Sigmoid colon (tissue), 4 donors: ENCODE measurements around the gene GRIK5.

Source experiments
- EP300 ChIP-seq, 4 donors: sonication (generic); formaldehyde crosslinking; IDR thresholded peaks; one replicate each; pipeline ENCODE4 v1.6.1; 2017; ENCODE audit warnings: antibody characterized with exemption in 4 of 4
- POLR2A ChIP-seq, 2 donors: fragments of 450-650 bp; IDR thresholded peaks; one replicate each; pipeline ENCODE4 v1.6.1; 2016; ENCODE audit warnings: antibody characterized with exemption in 2 of 2, mild to moderate bottlenecking in 2 of 2, moderate library complexity in 2 of 2
- TF ChIP-seq, protein P1 (sequence below), 4 experiments: fragments of 450-650 bp in 3 of 4; fragments of 200-600 bp in 1 of 4; IDR thresholded peaks; one replicate each; pipeline ENCODE4 v1.5.1; 2016 to 2019; ENCODE audit warnings: antibody characterized with exemption in 4 of 4, mild to moderate bottlenecking in 3 of 4, moderate library complexity in 2 of 4

DNA sequence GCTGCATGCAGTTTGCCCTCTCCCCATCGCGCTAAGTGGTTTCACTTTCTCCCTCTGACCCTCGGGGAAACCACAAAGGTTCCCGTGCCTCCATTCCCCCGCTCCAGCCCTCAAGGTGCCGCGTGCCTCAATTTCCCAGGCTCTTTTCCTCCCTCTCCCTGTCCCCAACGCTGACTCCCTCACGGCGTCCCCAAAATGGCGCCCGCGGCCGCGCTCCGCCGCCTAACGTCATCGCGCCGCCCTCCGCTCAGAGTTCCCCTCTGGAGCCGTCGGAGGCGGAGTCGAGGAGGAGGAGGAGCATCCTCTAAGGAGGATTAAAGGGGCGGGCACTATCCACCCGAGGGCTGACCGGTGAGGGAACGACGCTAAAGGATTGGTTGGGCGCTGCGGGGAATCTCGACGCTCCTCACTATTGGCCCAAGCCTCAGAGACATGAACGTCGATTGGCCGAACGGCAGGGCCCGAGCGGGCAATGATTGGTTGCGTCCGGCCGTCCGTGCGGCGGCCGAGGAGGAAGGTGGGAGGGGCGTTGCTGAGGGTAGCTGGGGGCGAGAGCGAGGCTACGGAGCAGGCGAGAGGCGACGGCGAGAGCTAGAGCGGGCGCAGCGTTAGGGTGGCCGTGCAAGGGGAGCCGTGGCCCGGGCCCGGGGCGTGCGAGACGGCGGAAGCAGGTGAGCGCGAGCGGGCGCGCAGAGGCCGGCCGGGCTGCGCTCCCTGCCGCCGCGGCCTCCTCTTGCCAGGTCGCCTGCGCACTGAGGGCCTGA lies 5.8 kb upstream of the GRIK5 start, which contains the start of gene ZNF574:
- TF ChIP-seq POLR2A (IDR thresholded peaks at IDR 0.05) (peak; percentile 77 to 79), EP300 (IDR thresholded peaks at IDR 0.05) (no peak)
- TF ChIP-seq, protein P1, sequence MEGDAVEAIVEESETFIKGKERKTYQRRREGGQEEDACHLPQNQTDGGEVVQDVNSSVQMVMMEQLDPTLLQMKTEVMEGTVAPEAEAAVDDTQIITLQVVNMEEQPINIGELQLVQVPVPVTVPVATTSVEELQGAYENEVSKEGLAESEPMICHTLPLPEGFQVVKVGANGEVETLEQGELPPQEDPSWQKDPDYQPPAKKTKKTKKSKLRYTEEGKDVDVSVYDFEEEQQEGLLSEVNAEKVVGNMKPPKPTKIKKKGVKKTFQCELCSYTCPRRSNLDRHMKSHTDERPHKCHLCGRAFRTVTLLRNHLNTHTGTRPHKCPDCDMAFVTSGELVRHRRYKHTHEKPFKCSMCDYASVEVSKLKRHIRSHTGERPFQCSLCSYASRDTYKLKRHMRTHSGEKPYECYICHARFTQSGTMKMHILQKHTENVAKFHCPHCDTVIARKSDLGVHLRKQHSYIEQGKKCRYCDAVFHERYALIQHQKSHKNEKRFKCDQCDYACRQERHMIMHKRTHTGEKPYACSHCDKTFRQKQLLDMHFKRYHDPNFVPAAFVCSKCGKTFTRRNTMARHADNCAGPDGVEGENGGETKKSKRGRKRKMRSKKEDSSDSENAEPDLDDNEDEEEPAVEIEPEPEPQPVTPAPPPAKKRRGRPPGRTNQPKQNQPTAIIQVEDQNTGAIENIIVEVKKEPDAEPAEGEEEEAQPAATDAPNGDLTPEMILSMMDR (IDR thresholded peaks at IDR 0.05), result no peak
